H1 (cell line): ENCODE data around the gene NR2F1-AS1. TPM values are rescaled to one million over a fixed set of nuclear protein-coding genes. Genes with fewer than 3 reads are reported as not detected.

Experiments used
- ASH2L ChIP-seq: fragments of 200-600, 300-600 bp; sonication (generic); IDR thresholded peaks from one replicate; pipeline ENCODE4 v1.7.1; 2017; ENCODE audit warnings: low read length
- BCL11A ChIP-seq, 2 experiments: IDR thresholded peaks; one replicate each; pipeline ENCODE4 v1.6.1; 2011; ENCODE audit warnings: low read depth in 2 of 2, low read length in 2 of 2, mild to moderate bottlenecking in 2 of 2
- CBX8 ChIP-seq: fragments of 300-800, 300-1000 bp; sonication (generic); IDR thresholded peaks from 2 replicates; pipeline ENCODE4 v1.7.1; 2016; ENCODE audit warnings: low read depth, low read length, borderline replicate concordance
- CEBPB ChIP-seq: IDR thresholded peaks from 2 replicates; pipeline ENCODE4 v1.6.1; 2012; ENCODE audit warnings: low read depth, low read length
- CREB1 ChIP-seq: IDR thresholded peaks from 2 replicates; pipeline ENCODE4 v1.6.1; 2012; ENCODE audit warnings: inconsistent platforms
- CTBP2 ChIP-seq: IDR thresholded peaks from 2 replicates; pipeline ENCODE4 v1.7.0; 2011; ENCODE audit warnings: borderline replicate concordance, mild to moderate bottlenecking, moderate library complexity, mixed read lengths, low read length; ENCODE audit not compliant: insufficient read depth, insufficient read length
- EZH2 ChIP-seq: fragments of 200-600 bp; sonication (generic); IDR thresholded peaks from 2 replicates; pipeline ENCODE4 v1.7.1; 2012; ENCODE audit warnings: low read depth, mild to moderate bottlenecking, moderate library complexity, low read length, inconsistent platforms; ENCODE audit not compliant: severe bottlenecking
- GTF2F1 ChIP-seq: IDR thresholded peaks from 2 replicates; pipeline ENCODE4 v1.6.1; 2012; ENCODE audit warnings: low read depth, low read length, improper control_type of control experiment, borderline replicate concordance
- KDM1A ChIP-seq: fragments of 200-600, 300-600 bp; sonication (generic); IDR thresholded peaks from 2 replicates; pipeline ENCODE4 v1.7.1; 2016; ENCODE audit warnings: mild to moderate bottlenecking, low read length, borderline replicate concordance
- KDM4A ChIP-seq: IDR thresholded peaks from one replicate; pipeline ENCODE4 v1.7.1; 2012; ENCODE audit warnings: low read depth, mild to moderate bottlenecking, moderate library complexity, low read length, inconsistent platforms; ENCODE audit not compliant: severe bottlenecking
- NRF1 ChIP-seq: IDR thresholded peaks from 2 replicates; pipeline ENCODE4 v1.6.1; 2011; ENCODE audit warnings: mild to moderate bottlenecking, low read depth, low read length, improper control_type of control experiment
- PHF8 ChIP-seq: fragments of 200-600 bp; sonication (generic); conservative IDR thresholded peaks from 2 replicates; pipeline ENCODE4 v1.7.1; 2012; ENCODE audit warnings: low read depth, mild to moderate bottlenecking, inconsistent platforms, low read length, moderate library complexity
- SAP30 ChIP-seq: fragments of 300-600 bp; sonication (generic); IDR thresholded peaks from 2 replicates; pipeline ENCODE4 v1.7.1; 2012; ENCODE audit warnings: low read length, moderate library complexity, mild to moderate bottlenecking, inconsistent platforms; ENCODE audit not compliant: insufficient read depth, insufficient replicate concordance
- SIX5 ChIP-seq: IDR thresholded peaks from 2 replicates; pipeline ENCODE4 v1.6.1; 2011; ENCODE audit warnings: mild to moderate bottlenecking, low read depth, low read length
- SRF ChIP-seq: IDR thresholded peaks from 2 replicates; pipeline ENCODE4 v1.6.1; 2011; ENCODE audit warnings: mild to moderate bottlenecking, low read depth, low read length, moderate library complexity
- TBP ChIP-seq: IDR thresholded peaks from 2 replicates; pipeline ENCODE4 v1.6.1; 2011; ENCODE audit warnings: low read depth, low read length, improper control_type of control experiment
- TCF12 ChIP-seq: IDR thresholded peaks from 2 replicates; pipeline ENCODE4 v1.6.1; 2011; ENCODE audit warnings: low read depth, mild to moderate bottlenecking, low read length
- YY1 ChIP-seq: IDR thresholded peaks from 2 replicates; pipeline ENCODE4 v1.6.1; 2011; ENCODE audit warnings: low read depth, mild to moderate bottlenecking, low read length
- polyA plus RNA-seq, 7 experiments: library from polyadenylated mRNA; depleted of rRNA in 3 of 7; stranded (reverse) in 5 of 7; unstranded in 2 of 7; fragments of >200 nt in 5 of 7; fragments of 200-250 nt in 2 of 7; gene quantifications; 1 replicate in 5 of 7; 2 replicates in 1 of 7; 4 replicates in 1 of 7; pipeline versions ENCODE4 v1.2.1 to v1.2.3, GENCODE V29; 2011 to 2013; ENCODE audit warnings: missing spikeins in 2 of 7, mixed read lengths in 2 of 7
- total RNA-seq: library from RNA; stranded (reverse); fragmentation: NEBNext Ultra II Directional; extraction: Animal tissue kit (Norgen Biotek cat#: 25700); gene quantifications from 2 replicates; pipeline ENCODE4 v1.2.1, GENCODE V29; 2021
- TF ChIP-seq, protein P1 (sequence below), 3 experiments: IDR thresholded peaks; 1 replicate in 2 of 3; 2 replicates in 1 of 3; pipeline versions ENCODE4 v1.5.1 to v1.6.1; 2011; ENCODE audit warnings: low read length in 3 of 3, mild to moderate bottlenecking in 3 of 3, inconsistent platforms in 2 of 3, low read depth in 1 of 3, moderate library complexity in 1 of 3; ENCODE audit not compliant: insufficient read depth in 1 of 3; ENCODE audit errors: control extremely low read depth in 1 of 3
- TF ChIP-seq, protein P2 (sequence below): IDR thresholded peaks from 2 replicates; pipeline ENCODE4 v1.6.1; 2011; ENCODE audit warnings: low read depth, mild to moderate bottlenecking, low read length; ENCODE audit not compliant: insufficient read depth

NR2F1-AS1 gene
- total and polyA plus RNA-seq, 2 of the 8 experiments (the other 6 are each of a cell fraction or from before 2014, with no cell fraction given), result 1.6 to 5.6 TPM

DNA sequence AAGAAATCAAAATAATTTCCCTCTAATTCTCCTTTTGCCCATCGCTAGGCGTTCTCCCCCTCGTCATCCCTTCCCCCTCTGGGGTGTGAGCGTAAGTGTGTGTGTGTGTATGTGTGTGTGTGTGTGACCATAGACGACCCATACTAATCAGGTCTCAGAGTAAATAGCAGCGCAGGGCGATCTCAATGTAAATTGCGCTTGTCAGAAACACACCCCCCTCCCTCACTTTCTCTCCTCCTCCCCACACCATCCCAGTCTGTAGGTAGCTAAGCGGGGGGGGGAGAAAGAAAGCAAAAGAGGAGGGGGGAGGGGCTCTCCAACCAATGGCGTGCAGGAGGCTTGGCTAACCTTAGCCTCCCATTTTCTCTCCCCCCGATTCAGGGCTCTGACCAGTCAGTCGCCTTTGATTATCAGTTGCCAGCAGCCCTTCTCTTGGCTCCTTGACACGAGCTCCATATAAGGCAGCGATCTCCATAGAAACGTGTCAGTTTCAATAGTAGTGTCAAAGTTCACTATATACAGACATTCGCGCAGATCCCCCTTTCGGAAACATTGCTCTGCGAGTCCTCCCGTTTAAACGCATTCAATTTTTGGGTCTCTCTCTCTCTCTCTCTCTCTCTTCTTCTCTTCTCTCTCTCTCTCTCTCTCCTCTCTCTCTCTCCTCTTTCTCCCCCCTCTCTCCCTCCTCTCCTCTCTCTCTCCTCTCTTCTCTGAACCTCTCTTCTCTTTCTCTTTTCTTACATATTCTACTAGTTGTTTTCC is 1.8 kb upstream of the NR2F1-AS1 start, which contains the start of gene NR2F1 (continued):
- no peak for TF ChIP-seq SIX5
- no peak for TF ChIP-seq PHF8
- TF ChIP-seq KDM1A, result 0 out of 2 replicates have a peak, but pooled peaks have one; percentile 25
- TF ChIP-seq NRF1, result no peak
- 0 out of 2 replicates have a peak, but pooled peaks have one; percentile 16 for TF ChIP-seq TCF12
- TF ChIP-seq GTF2F1, result no peak
- TF ChIP-seq EZH2, result peak; percentile 57
- no peak for TF ChIP-seq BCL11A (IDR thresholded peaks at IDR 0.05; ENCODE audit: low read depth in 2 of 2, low read length in 2 of 2)
- TF ChIP-seq, protein P1, sequence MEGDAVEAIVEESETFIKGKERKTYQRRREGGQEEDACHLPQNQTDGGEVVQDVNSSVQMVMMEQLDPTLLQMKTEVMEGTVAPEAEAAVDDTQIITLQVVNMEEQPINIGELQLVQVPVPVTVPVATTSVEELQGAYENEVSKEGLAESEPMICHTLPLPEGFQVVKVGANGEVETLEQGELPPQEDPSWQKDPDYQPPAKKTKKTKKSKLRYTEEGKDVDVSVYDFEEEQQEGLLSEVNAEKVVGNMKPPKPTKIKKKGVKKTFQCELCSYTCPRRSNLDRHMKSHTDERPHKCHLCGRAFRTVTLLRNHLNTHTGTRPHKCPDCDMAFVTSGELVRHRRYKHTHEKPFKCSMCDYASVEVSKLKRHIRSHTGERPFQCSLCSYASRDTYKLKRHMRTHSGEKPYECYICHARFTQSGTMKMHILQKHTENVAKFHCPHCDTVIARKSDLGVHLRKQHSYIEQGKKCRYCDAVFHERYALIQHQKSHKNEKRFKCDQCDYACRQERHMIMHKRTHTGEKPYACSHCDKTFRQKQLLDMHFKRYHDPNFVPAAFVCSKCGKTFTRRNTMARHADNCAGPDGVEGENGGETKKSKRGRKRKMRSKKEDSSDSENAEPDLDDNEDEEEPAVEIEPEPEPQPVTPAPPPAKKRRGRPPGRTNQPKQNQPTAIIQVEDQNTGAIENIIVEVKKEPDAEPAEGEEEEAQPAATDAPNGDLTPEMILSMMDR (IDR thresholded peaks at IDR 0.05; ENCODE audit: control extremely low read depth in 1 of 3, insufficient read depth in 1 of 3, low read depth in 1 of 3, low read length in 3 of 3), result no peak
- TF ChIP-seq YY1, result no peak
- TF ChIP-seq TBP, result no peak
- no peak for TF ChIP-seq SAP30
- 0 out of 2 replicates have a peak, but pooled peaks have one; percentile 3 for TF ChIP-seq CBX8
- no peak for TF ChIP-seq KDM4A
- no peak for TF ChIP-seq CEBPB
- TF ChIP-seq CREB1, result 0 out of 2 replicates have a peak, but pooled peaks have one; percentile 43
- peak; percentile 73; the same call in 1 of the 2 replicates for TF ChIP-seq SRF
- TF ChIP-seq, protein P2, sequence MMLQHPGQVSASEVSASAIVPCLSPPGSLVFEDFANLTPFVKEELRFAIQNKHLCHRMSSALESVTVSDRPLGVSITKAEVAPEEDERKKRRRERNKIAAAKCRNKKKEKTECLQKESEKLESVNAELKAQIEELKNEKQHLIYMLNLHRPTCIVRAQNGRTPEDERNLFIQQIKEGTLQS, result no peak
- peak; percentile 23 for TF ChIP-seq ASH2L
- TF ChIP-seq CTBP2, result peak; percentile 67
- TF ChIP-seq, all 59 proteins: peak for 14
